B cell (primary cell): Measurements from ENCODE around the gene MRC2.

Experiments used
- EZH2 ChIP-seq: IDR thresholded peaks from 2 replicates; pipeline ENCODE4 v1.6.1; 2012; ENCODE audit warnings: borderline replicate concordance, low read depth, mild to moderate bottlenecking, moderate library complexity, low read length; ENCODE audit not compliant: insufficient read depth, poor library complexity, severe bottlenecking
- TF ChIP-seq, protein P1 (sequence below): fragments of 200-600 bp; IDR thresholded peaks from one replicate; pipeline ENCODE4 v1.8.0; 2022; ENCODE audit warnings: antibody characterized with exemption, mild to moderate bottlenecking

DNA sequence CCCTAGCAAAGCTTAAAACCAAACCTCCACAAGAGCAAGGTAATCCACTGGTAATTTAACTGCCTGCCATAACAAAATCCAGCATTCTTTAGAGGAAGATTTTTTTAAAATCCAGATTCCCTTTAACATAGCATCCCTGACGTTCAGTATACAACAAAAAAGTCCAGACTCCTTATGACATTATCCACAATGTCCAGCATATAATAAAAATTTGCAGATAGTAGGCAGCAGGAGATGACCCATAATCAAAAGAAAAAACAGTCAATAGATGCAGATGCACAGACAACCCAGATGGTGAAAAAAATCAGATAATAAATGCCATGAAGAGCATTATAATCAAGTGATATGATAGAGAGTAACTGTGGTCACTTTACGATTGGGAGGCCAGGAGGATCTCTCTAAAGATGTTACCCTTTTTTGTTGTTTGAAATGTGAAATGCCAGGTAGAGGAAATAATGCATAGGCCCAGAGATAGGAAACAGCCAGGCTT is 33.2 kb downstream of the MRC2 start:
- TF ChIP-seq, protein P1, sequence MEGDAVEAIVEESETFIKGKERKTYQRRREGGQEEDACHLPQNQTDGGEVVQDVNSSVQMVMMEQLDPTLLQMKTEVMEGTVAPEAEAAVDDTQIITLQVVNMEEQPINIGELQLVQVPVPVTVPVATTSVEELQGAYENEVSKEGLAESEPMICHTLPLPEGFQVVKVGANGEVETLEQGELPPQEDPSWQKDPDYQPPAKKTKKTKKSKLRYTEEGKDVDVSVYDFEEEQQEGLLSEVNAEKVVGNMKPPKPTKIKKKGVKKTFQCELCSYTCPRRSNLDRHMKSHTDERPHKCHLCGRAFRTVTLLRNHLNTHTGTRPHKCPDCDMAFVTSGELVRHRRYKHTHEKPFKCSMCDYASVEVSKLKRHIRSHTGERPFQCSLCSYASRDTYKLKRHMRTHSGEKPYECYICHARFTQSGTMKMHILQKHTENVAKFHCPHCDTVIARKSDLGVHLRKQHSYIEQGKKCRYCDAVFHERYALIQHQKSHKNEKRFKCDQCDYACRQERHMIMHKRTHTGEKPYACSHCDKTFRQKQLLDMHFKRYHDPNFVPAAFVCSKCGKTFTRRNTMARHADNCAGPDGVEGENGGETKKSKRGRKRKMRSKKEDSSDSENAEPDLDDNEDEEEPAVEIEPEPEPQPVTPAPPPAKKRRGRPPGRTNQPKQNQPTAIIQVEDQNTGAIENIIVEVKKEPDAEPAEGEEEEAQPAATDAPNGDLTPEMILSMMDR: no peak
- no peak for TF ChIP-seq EZH2
